ENCODE data around the gene NEK6.

The NEK6 gene

DNA sequence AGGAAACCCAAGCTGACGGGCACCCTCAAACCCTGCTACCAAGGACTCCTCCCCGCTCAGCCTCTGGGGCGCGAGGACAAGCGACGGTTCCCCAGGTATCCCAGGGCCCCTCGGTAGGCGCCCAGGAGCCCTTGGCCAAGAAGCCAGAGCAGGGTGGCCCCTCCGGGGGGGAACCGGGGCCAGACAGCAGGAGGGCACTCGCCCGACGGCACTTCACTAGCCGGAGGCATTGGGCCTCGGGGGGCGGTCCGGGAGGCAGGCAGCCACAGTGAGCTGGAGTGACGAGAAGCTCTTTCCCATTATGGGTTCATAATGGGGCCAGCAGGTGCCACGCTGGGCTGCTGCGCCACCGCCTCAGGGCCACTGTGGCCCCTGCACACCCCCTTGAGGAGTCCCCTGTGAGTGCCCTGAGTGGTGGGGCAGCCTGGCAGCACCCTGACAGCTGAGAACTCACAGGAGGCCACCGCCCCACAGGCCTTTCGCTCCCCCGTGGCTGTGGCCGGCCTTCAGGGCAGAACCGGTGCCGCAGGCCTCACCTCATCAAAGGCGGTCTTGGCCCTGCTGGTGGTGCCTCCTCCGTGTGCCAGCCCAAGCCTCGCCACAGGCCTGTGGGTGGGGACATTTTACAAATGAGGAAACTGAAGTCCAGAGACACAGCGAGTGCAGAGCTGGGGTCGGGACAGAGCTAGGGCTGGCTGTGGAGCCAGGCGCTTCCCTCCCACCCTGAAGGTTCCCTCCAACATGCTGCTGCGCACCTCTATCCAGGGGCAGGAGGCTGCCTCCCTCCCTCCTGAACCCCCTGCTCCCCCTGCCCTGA lies 88.8 kb downstream of the NEK6 start:
- no peak for DNase-seq

DNA sequence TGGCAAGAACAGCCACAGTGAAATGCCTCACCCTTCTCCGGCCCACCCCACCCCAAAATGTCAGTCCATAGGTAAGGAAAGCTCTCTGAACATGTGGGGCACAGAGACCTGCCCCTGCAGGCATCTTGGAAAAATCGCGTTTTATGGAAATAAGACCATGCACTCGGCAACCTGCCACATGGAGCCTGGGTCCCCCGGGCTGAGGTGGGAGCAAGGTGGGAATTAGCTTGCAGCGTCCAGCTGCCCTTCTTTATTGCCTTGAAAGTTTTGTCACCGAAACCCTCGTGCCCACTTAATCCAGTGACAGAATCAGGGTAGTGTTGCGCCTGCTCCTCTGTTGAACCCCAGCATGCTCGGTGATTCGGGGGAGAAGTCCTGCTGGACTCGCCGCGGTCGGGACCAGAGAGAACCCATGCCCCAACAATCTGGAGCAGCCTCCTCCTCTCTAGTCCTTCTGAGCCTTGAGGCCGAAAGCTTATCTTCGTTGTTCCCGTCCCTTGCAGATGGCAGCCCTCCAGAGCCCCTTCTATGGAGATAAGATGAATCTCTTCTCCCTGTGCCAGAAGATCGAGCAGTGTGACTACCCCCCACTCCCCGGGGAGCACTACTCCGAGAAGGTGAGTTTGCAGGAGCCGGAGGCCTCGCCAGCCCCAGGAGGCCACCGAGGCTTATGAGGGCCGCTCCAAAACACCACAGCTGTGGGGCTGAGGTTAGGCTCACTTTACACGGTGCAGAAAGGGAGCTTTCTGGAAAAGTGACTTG lies 89.6 kb downstream of the NEK6 start:
- no peak for DNase-seq

GRCh38 chr9:124347968-124348358 lies 90.2 kb downstream of the NEK6 start:
- no peak for DNase-seq

DNA sequence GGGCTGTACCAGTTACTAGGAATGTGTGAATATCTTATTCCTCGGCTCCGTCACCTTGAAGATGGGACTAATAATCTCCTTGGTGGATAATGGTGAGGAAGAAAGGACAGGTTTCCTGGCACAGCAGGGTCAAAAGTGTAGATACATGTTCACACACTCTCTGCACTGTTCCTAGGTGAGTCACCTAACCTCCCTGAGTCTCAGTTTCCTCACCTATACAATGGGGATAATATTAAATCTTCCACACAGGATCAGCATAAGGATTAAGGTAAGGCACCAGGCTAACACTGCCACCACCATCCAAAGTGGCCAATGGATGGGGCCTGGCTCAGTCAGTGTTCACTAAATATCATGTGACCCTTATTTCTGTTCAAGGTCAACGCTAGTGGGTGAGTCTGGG lies 90.6 kb downstream of the NEK6 start:
- DNase-seq = no peak

GRCh38 chr9:124348831-124349230 lies 91.1 kb downstream of the NEK6 start:
- no peak for DNase-seq

- no peak for DNase-seq
These were observed 91.5 kb downstream of the NEK6 start for GRCh38 chr9:124349267-124349666.

GRCh38 chr9:124349675-124350493 lies 92.1 kb downstream of the NEK6 start:
- no peak for DNase-seq

DNA sequence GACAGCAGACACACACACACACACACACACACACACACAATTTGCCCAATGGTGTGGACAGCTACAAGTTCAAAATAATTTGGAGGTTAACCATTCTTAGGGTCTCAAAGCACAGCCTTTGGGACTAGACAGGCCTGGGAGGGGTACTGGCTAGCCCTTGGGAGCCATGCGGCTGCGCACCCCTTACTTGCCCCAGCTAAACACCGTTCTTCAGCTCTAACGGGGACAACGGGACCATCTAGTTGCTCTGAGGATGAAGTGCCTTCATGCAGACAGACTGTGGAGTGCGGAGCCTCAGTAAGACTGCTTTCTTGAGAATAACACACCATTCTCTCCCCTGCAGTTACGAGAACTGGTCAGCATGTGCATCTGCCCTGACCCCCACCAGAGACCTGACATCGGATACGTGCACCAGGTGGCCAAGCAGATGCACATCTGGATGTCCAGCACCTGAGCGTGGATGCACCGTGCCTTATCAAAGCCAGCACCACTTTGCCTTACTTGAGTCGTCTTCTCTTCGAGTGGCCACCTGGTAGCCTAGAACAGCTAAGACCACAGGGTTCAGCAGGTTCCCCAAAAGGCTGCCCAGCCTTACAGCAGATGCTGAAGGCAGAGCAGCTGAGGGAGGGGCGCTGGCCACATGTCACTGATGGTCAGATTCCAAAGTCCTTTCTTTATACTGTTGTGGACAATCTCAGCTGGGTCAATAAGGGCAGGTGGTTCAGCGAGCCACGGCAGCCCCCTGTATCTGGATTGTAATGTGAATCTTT lies 92.9 kb downstream of the NEK6 start:
- DNase-seq = no peak

GRCh38 chr9:124351672-124352468 lies 94.1 kb downstream of the NEK6 start:
- DNase-seq = no peak

- DNase-seq = no peak
These were observed 94.9 kb downstream of the NEK6 start for GRCh38 chr9:124352616-124353015.

DNA sequence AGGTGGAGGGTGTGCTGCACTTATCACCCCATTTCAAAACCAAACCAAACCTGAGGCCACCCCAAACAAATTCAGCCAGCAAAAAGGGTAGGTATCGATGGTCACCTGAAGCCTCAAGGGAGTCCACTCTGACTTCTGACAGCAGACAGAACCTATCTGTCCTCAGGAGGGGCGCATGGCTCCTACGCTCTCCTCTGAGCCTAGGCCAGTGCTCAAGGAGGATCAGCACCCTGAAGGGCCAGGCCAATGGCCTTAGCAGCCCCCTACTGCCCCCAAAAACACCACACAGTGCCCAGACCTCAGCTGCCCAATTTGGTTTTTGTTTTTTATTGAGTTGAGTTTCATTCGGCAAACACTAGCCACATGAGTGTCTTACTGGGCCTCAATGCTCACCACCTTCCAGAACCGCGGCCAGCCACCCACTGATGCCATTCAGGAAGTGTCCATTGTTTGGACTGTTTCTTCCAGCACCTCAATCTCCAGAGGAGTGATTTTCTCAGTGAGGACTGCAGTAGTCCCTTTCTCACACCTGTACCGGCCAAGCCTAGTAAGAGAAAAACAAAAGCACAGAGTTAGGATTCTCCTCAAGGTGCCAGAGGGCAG lies 95.5 kb downstream of the NEK6 start:
- DNase-seq = no peak

DNA sequence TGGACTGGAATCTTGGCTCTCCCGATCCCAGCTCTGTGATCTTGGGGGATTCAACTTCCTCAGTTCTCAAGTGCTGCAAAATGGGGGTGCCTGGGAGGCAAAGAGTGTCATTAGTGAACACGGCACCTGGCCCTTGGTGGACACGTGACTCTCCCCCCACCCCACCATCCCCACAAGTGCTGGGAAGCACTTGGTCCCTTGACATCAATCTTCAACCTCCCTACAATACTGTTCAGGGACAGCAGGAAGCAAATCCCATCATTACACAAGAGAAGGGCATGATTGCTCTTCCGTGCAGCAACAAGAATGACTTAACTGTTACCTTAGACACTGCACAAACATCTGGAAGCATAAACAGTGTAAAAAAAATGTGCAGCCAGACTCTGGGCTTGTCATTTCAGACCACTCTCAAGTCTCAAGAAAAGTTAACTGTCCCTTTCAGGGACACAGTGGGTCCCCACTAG lies 96.1 kb downstream of the NEK6 start:
- no peak for DNase-seq

DNA sequence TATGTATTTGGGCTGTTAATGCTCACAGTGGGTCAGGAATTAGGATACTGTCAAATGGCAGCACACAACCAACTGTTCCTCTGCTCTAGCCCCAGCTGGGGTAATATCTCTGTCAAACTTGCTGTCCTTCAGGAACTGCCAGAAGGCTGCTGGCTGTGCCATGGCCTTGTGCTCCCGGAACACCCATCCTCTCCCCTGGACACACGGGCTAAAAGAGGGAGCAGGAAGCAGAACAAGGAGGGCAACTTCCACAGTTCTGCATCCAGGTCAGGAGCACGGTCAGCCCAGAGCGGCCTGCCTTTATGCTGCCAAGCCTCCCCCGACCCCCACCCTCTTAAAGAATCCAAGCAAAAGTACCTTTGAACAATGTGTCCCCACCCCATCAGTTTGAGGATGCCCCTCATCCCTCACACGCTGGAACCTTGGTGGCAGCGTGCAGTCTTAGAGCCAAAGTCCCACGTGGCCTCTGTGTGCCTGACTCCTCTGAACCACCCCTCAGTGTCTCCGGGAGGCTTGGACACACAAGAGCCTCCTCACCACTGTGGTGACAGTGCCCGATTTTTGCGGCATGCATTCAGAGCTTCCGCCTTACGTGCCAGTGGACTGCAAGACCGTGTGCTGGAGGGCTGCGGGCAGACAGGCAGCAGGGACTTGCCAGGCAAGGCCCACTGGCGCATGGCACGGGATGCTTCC lies 96.7 kb downstream of the NEK6 start:
- DNase-seq = no peak

DNA sequence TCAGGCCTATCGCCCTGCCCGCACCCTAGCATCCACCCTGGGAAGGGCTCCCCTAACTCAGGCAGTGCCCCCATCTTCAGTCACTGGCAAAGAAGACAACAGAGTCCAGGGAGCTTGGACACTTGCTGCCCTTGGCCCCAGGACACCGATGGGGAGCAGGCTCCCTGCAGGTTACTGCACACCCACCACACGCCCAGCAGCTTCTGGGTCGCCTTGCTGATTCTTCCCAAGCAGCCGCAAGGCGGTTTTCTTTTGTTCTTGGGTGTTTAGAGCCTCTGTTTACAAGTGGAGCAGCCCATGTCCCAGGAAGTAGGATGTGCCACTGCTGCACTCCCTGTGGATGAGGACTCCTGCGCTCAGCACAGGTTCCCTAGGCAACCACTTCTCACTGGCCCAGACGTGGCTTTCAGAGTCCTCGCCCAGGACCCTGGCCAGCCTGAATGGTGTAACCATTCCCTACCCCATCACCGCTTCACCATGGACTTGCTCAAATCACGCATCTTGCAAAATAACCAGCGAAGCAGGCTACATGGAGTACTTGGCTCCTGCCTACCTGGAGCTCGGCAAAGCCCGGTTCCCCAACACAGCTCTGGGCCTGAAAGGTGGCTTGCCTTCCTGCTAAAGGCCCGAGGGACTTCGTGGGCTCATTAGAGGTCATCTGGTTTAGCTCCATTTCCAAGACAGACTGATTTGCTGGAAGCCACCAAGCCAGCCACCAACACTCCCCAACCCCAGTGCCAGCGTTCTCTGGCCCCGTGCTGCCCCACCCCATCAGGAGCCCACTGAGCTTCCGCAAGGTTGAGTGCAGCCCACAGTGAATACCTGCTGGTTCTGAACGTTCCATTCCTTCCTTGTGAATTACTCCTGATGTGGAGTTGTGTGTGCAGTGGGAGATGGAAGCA lies 97.5 kb downstream of the NEK6 start:
- no peak for DNase-seq

DNA sequence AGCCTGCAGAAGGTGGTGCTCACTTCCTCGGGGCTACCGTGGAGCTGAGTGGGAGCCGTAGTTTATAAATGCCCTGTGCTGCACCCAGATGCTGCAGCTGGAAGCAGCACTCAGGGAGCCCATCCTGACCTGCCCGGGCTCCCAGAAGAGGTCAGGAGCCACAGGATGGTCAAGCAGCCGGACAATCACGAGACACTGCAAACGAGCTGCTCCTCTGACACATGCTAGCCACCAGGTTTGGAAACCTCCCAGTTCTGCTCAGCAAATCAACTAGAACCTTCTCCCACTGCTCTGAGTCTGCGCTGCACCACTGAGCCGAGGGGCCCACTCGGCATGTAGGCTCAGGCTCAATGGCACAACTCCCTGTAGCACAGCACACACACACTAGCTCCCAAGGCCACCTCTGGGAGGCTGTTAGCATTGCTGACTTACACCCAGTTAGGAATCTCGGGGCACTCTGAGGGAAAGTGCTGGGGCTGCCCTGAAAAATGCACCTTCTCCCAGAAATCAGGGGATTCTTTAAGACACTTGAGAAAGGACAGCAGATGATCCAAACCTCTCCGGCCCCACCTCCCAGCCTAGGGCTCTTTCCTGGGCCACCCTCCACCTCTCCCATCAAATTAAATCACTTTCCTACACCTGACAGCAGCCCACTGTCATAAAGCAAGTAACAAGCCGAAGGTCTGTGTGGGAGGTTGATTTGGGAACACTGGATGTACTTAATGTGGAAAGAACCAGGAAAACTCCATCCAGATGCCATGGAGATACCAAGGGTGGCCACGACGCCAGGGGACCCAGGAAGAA lies 98.4 kb downstream of the NEK6 start:
- no peak for DNase-seq

GRCh38 chr9:124356745-124357390 lies 99.1 kb downstream of the NEK6 start:
- no peak for DNase-seq

- no peak for DNase-seq
These were observed 100.1 kb downstream of the NEK6 start for GRCh38 chr9:124357721-124358361.

DNA sequence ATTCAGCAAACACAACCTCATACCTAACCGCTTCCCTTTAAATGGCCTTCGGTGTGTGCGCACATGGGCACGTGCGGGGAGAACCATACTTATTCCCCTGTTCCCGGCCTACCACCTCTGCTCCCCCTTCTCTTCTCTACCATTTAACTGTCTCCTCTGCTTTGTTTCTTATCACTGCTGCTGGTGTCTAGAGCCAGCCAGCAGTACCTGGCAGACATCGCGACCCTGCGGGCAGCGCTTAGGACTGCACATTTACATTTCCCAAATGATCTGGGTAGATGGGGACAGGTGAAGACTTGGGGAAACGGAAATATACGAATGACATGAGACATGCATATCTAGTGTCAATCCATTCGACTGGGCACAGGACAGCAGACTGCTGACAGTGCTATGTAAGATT lies 100.9 kb downstream of the NEK6 start:
- DNase-seq = no peak
